H1 (cell line): ENCODE results near the gene SH3D19. TPM values are rescaled to one million over a fixed set of nuclear protein-coding genes. Genes with fewer than 3 reads are reported as not detected.

Experiments used
- CTCF ChIA-PET: fragments of 300-600 bp; sonication (Branson Sonifier 250); formaldehyde crosslinking; loops from one replicate; lab custom pipeline; 2021; ENCODE audit not compliant: partially characterized antibody; lab: Charles Lee
- POLR2A ChIA-PET: fragments of 300-600 bp; sonication (Branson Sonifier 250); formaldehyde crosslinking; loops from one replicate; lab custom pipeline; 2021; ENCODE audit warnings: inconsistent platforms; ENCODE audit not compliant: partially characterized antibody; lab: Charles Lee
- DNase-seq, 2 experiments: peaks; one replicate each; pipeline versions ENCODE4 v3.0.0 to v3.0.0-alpha.2; 2010 to 2022; ENCODE audit warnings: low spot score in 2 of 2, low read depth in 1 of 2, mixed read lengths in 1 of 2
- FAIRE-seq: peaks from 2 replicates; lab custom pipeline; 2011; peaks lifted over from hg19 to GRCh38; lab: Jason Lieb, UNC
- H2AFZ ChIP-seq: 2 replicates; pipeline ENCODE4 v1.8.1; 2012; ENCODE audit warnings: low read length, inconsistent platforms
- H2AK5ac ChIP-seq: 2 replicates; pipeline ENCODE4 v1.6.1; 2013; ENCODE audit warnings: low read depth, low read length
- H2BK120ac ChIP-seq: replicated peaks from 2 replicates; pipeline ENCODE3; 2013; ENCODE audit warnings: low read depth, low read length, inconsistent platforms
- H2BK12ac ChIP-seq: 2 replicates; pipeline ENCODE4 v1.6.1; 2013; ENCODE audit warnings: low read depth, low read length
- H2BK15ac ChIP-seq: 2 replicates; pipeline ENCODE4 v1.6.1; 2013; ENCODE audit warnings: low read length
- H2BK20ac ChIP-seq: 2 replicates; pipeline ENCODE4 v1.6.1; 2013; ENCODE audit warnings: low read length
- H2BK5ac ChIP-seq: 2 replicates; pipeline ENCODE4 v1.6.1; 2013; ENCODE audit warnings: low read depth, low read length
- H3K14ac ChIP-seq: 2 replicates; pipeline ENCODE4 v1.6.1; 2013; ENCODE audit warnings: inconsistent platforms; ENCODE audit not compliant: insufficient read length
- H3K18ac ChIP-seq: 2 replicates; pipeline ENCODE4 v1.6.1; 2013; ENCODE audit warnings: low read length; ENCODE audit errors: extremely low read depth
- H3K23ac ChIP-seq: 2 replicates; pipeline ENCODE4 v1.6.1; 2013; ENCODE audit warnings: inconsistent platforms; ENCODE audit not compliant: insufficient read length
- H3K23me2 ChIP-seq: 2 replicates; pipeline ENCODE4 v1.6.1; 2013; ENCODE audit warnings: low read depth, low read length
- H3K27ac ChIP-seq: 2 replicates; pipeline ENCODE4 v1.6.1; 2011; ENCODE audit warnings: low read depth, low read length, inconsistent platforms
- H3K27me3 ChIP-seq, 4 experiments: replicated peaks in 1 of 4; 1 replicate in 1 of 4; 2 replicates in 3 of 4; pipeline versions ENCODE4 v1.6.1 to v1.8.1; 2011 to 2013; ENCODE audit warnings: low read length in 3 of 4, mild to moderate bottlenecking in 3 of 4, inconsistent platforms in 2 of 4, mixed read lengths in 2 of 4, moderate library complexity in 1 of 4; ENCODE audit not compliant: control insufficient read depth in 3 of 4, insufficient read depth in 3 of 4; ENCODE audit errors: extremely low read depth in 1 of 4
- H3K36me3 ChIP-seq, 4 experiments: 2 replicates each; pipeline versions ENCODE4 v1.6.1 to v1.8.1; 2011 to 2013; ENCODE audit warnings: mild to moderate bottlenecking in 4 of 4, low read length in 3 of 4, moderate library complexity in 2 of 4, control low read depth in 1 of 4, inconsistent platforms in 1 of 4; ENCODE audit not compliant: insufficient read depth in 4 of 4, control insufficient read depth in 2 of 4
- H3K4ac ChIP-seq: replicated peaks from 2 replicates; pipeline ENCODE3; 2013; ENCODE audit warnings: low read length, low read depth, mixed read lengths, inconsistent platforms; ENCODE audit not compliant: insufficient read length
- H3K4me1 ChIP-seq, 4 experiments: replicated peaks in 1 of 4; 1 replicate in 1 of 4; 2 replicates in 3 of 4; pipeline versions ENCODE4 v1.6.1 to v1.8.1; 2011 to 2013; ENCODE audit warnings: low read length in 3 of 4, inconsistent platforms in 2 of 4, mixed read lengths in 1 of 4; ENCODE audit not compliant: insufficient read depth in 4 of 4, control insufficient read depth in 3 of 4
- H3K4me2 ChIP-seq, 2 experiments: 2 replicates each; pipeline versions ENCODE4 v1.6.1 to v1.8.1; 2011 to 2013; ENCODE audit warnings: low read depth in 2 of 2, low read length in 2 of 2, control low read depth in 1 of 2, inconsistent platforms in 1 of 2, mild to moderate bottlenecking in 1 of 2; ENCODE audit not compliant: insufficient read depth in 1 of 2
- H3K4me3 ChIP-seq, 4 experiments: fragments of 200-600, 300-600 bp in 1 of 4; sonication (generic), shearing (Covaris generic), sonication (Bioruptor Twin) in 1 of 4; 2 replicates each; pipeline versions ENCODE4 v1.5.1 to v1.8.1; 2011 to 2016; ENCODE audit warnings: low read length in 4 of 4, low read depth in 3 of 4, control low read depth in 2 of 4, inconsistent platforms in 2 of 4, mild to moderate bottlenecking in 2 of 4, mixed read lengths in 1 of 4, moderate library complexity in 1 of 4; ENCODE audit not compliant: insufficient read depth in 2 of 4; ENCODE audit errors: extremely low read depth in 1 of 4
- H3K56ac ChIP-seq: replicated peaks from 2 replicates; pipeline ENCODE3; 2013; ENCODE audit warnings: low read depth, mild to moderate bottlenecking, mixed read lengths, low read length, inconsistent platforms; ENCODE audit not compliant: insufficient read length
- H3K79me1 ChIP-seq: 2 replicates; pipeline ENCODE4 v1.6.1; 2013; ENCODE audit warnings: low read depth, low read length, control low read depth
- H3K79me2 ChIP-seq, 2 experiments: 2 replicates each; pipeline versions ENCODE4 v1.6.1 to v1.8.1; 2012 to 2013; ENCODE audit warnings: low read length in 2 of 2, mild to moderate bottlenecking in 2 of 2, inconsistent platforms in 1 of 2; ENCODE audit not compliant: insufficient read depth in 2 of 2, control insufficient read depth in 1 of 2
- H3K9ac ChIP-seq, 4 experiments: replicated peaks in 1 of 4; 1 replicate in 1 of 4; 2 replicates in 3 of 4; pipeline versions ENCODE4 v1.6.1 to v1.8.1; 2011 to 2013; ENCODE audit warnings: low read depth in 3 of 4, low read length in 3 of 4, control low read depth in 2 of 4, mild to moderate bottlenecking in 2 of 4, moderate library complexity in 2 of 4, inconsistent platforms in 1 of 4; ENCODE audit errors: extremely low read depth in 1 of 4
- H3K9me3 ChIP-seq, 2 experiments: 2 replicates each; pipeline versions ENCODE4 v1.6.1 to v1.8.1; 2012 to 2013; ENCODE audit warnings: mild to moderate bottlenecking in 2 of 2, moderate library complexity in 2 of 2, control low read depth in 1 of 2, inconsistent platforms in 1 of 2, low read depth in 1 of 2, low read length in 1 of 2, mixed read lengths in 1 of 2; ENCODE audit not compliant: insufficient read depth in 2 of 2
- H4K20me1 ChIP-seq, 2 experiments: replicated peaks in 1 of 2; 2 replicates each; pipeline versions ENCODE3 to v1.8.1; 2011 to 2013; ENCODE audit warnings: inconsistent platforms in 2 of 2, low read length in 2 of 2, mild to moderate bottlenecking in 1 of 2; ENCODE audit not compliant: insufficient read depth in 2 of 2, control insufficient read depth in 1 of 2
- H4K5ac ChIP-seq: 2 replicates; pipeline ENCODE4 v1.6.1; 2013; ENCODE audit warnings: low read length, low read depth, mixed read lengths, inconsistent platforms; ENCODE audit not compliant: insufficient read length
- H4K8ac ChIP-seq: 2 replicates; pipeline ENCODE4 v1.8.0; 2013; ENCODE audit warnings: mild to moderate bottlenecking, moderate library complexity, low read length, inconsistent platforms; ENCODE audit not compliant: insufficient read depth; ENCODE audit errors: extremely low read depth
- H4K91ac ChIP-seq: replicated peaks from 2 replicates; pipeline ENCODE3; 2013; ENCODE audit warnings: low read length, mixed read lengths, inconsistent platforms; ENCODE audit not compliant: insufficient read length
- WGBS, 2 experiments: shearing (Covaris generic) in 1 of 2; methylation state at CpG; one replicate each; pipeline versions ENCODE4 v1.1.6 to v1.1.7; 2013 to 2015; ENCODE audit warnings: low lambda C conversion rate in 2 of 2, mixed read lengths in 2 of 2, inconsistent platforms in 1 of 2, low coverage in 1 of 2, missing lambda C conversion rate in 1 of 2; ENCODE audit not compliant: insufficient replicate concordance in 2 of 2, insufficient coverage in 1 of 2, insufficient read length in 1 of 2; ENCODE audit errors: extremely low coverage in 1 of 2, missing lambda C conversion rate in 1 of 2; 5-methylcytosine and 5-hydroxymethylcytosine counted together
- polyA plus RNA-seq, 7 experiments: library from polyadenylated mRNA; depleted of rRNA in 3 of 7; stranded (reverse) in 5 of 7; unstranded in 2 of 7; fragments of >200 nt in 5 of 7; fragments of 200-250 nt in 2 of 7; gene quantifications; 1 replicate in 5 of 7; 2 replicates in 1 of 7; 4 replicates in 1 of 7; pipeline versions ENCODE4 v1.2.1 to v1.2.3, GENCODE V29; 2011 to 2013; ENCODE audit warnings: missing spikeins in 2 of 7, mixed read lengths in 2 of 7
- total RNA-seq: library from RNA; stranded (reverse); fragmentation: NEBNext Ultra II Directional; extraction: Animal tissue kit (Norgen Biotek cat#: 25700); gene quantifications from 2 replicates; pipeline ENCODE4 v1.2.1, GENCODE V29; 2021
- TF ChIP-seq, protein P1 (sequence below), 3 experiments: IDR thresholded peaks; 1 replicate in 2 of 3; 2 replicates in 1 of 3; pipeline versions ENCODE4 v1.5.1 to v1.6.1; 2011; ENCODE audit warnings: low read length in 3 of 3, mild to moderate bottlenecking in 3 of 3, inconsistent platforms in 2 of 3, low read depth in 1 of 3, moderate library complexity in 1 of 3; ENCODE audit not compliant: insufficient read depth in 1 of 3; ENCODE audit errors: control extremely low read depth in 1 of 3

SH3D19 gene
- total and polyA plus RNA-seq, 2 of the 8 experiments (the other 6 are each of a cell fraction or from before 2014, with no cell fraction given): 11.7 to 51.3 TPM

DNA sequence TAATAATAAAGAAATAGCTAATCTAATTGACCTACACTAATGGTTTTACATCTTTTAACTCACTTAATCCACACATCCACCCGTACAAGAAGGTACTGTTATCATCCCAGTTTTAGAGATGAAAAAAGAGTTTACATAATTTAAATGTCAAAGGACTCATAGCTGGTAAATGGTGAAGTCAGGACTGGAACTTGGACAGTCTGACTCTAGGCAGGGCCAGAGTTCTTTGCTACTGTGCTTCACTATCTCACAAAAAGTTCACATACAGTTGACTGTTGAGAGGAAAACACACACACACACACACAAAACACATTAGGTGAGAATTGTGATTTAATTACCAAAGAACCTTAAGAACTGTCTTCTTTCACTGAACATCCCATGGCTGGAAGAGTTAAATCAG lies 119.7 kb downstream of the SH3D19 start:
- POLR2A ChIA-PET: no interaction called here
- CTCF ChIA-PET: interaction anchor here (0.7 to 1.1 kb wide), 2 partner anchors 36 to 88 kb away, joined by 3 read pairs; no protein-coding TSS in a partner anchor
- 87% methylated on average over 1 of the region's 1 CpG; no CpG with 5 or more reads in 1 of the 2 experiments for WGBS, 2 experiments
- Histone ChIP-seq H4K91ac (no peak overlapping the region), H2BK12ac (no peak overlapping the region), H2BK120ac (no peak overlapping the region), H2BK5ac (no peak overlapping the region), H3K4me1 (peaks cover 0 to 2% (median 0%) of the 10 kb centered on the region in 4 experiments; a peak in 1 of 7 replicates), H3K4me2 (no peak overlapping the region), H3K79me2 (0 out of 4 replicates have a peak, but pooled peaks cover 0 to 2% of the 10 kb centered on the region in 2 experiments), H3K56ac (no peak overlapping the region), H2AFZ (no peak overlapping the region), H4K5ac (no peak overlapping the region), H2BK20ac (no peak overlapping the region), H2AK5ac (no peak overlapping the region), H3K9ac (no peak overlapping the region), H3K4me3 (no peak overlapping the region), H3K27ac (no peak overlapping the region), H3K23me2 (no peaks in the 10 kb centered on the region), H2BK15ac (no peak overlapping the region), H3K27me3 (no peaks in the 10 kb centered on the region), H3K14ac (no peak overlapping the region), H4K20me1 (no peaks in the 10 kb centered on the region), H3K79me1 (no peaks in the 10 kb centered on the region), H3K23ac (no peak overlapping the region), H4K8ac (no peak overlapping the region), H3K9me3 (no peaks in the 10 kb centered on the region), H3K4ac (no peak overlapping the region), H3K18ac (no peak overlapping the region), H3K36me3 (no peaks in the 10 kb centered on the region; a peak in 1 of 8 replicates)
- no peak for DNase-seq
- no peak for FAIRE-seq
- TF ChIP-seq, protein P1, sequence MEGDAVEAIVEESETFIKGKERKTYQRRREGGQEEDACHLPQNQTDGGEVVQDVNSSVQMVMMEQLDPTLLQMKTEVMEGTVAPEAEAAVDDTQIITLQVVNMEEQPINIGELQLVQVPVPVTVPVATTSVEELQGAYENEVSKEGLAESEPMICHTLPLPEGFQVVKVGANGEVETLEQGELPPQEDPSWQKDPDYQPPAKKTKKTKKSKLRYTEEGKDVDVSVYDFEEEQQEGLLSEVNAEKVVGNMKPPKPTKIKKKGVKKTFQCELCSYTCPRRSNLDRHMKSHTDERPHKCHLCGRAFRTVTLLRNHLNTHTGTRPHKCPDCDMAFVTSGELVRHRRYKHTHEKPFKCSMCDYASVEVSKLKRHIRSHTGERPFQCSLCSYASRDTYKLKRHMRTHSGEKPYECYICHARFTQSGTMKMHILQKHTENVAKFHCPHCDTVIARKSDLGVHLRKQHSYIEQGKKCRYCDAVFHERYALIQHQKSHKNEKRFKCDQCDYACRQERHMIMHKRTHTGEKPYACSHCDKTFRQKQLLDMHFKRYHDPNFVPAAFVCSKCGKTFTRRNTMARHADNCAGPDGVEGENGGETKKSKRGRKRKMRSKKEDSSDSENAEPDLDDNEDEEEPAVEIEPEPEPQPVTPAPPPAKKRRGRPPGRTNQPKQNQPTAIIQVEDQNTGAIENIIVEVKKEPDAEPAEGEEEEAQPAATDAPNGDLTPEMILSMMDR (IDR thresholded peaks at IDR 0.05; ENCODE audit: control extremely low read depth in 1 of 3, insufficient read depth in 1 of 3, low read depth in 1 of 3, low read length in 3 of 3): no peak
